GM12801 (cell line): ENCODE results near the gene PDGFD.

Experiments
- CTCF ChIP-seq: IDR thresholded peaks from one replicate; pipeline ENCODE4 v1.5.1; 2011; ENCODE audit warnings: control low read depth; ENCODE audit not compliant: insufficient read length; ENCODE audit errors: extremely low read depth

Gene PDGFD

GRCh38 chr11:103907136-103907535 is 256.8 kb downstream of the PDGFD start:
- no peak for TF ChIP-seq CTCF

- no peak for TF ChIP-seq CTCF
These were observed 257.6 kb downstream of the PDGFD start for GRCh38 chr11:103906291-103906867.

GRCh38 chr11:103904324-103904667 is 259.7 kb downstream of the PDGFD start:
- TF ChIP-seq CTCF: no peak

- TF ChIP-seq CTCF: no peak
These were observed 260.2 kb downstream of the PDGFD start for GRCh38 chr11:103903621-103904323.

- TF ChIP-seq CTCF: no peak
These were observed 261.0 kb downstream of the PDGFD start for GRCh38 chr11:103902994-103903393.

- TF ChIP-seq CTCF: no peak
These were observed 262.3 kb downstream of the PDGFD start for GRCh38 chr11:103901656-103902055.

GRCh38 chr11:103898577-103899336 is 265.2 kb downstream of the PDGFD start:
- TF ChIP-seq CTCF: no peak
